Suprapubic skin (tissue), 3 donors: ENCODE data around the gene IL2RA.

Experiments used
- CTCF ChIP-seq, 2 donors: fragments of 200-600 bp in 1 of 2; fragments of 450-650 bp in 1 of 2; sonication (generic) in 1 of 2; IDR thresholded peaks; one replicate each; pipeline ENCODE4 v1.5.1; 2016 to 2019; ENCODE audit warnings: antibody characterized with exemption in 2 of 2, mild to moderate bottlenecking in 1 of 2, moderate library complexity in 1 of 2
- EP300 ChIP-seq: sonication (generic); formaldehyde crosslinking; IDR thresholded peaks from one replicate; pipeline ENCODE4 v1.6.1; 2017; ENCODE audit warnings: antibody characterized with exemption

- TF ChIP-seq CTCF (IDR thresholded peaks at IDR 0.05) (no peak), EP300 (no peak)
Measured at GRCh38 chr10:6038071-6038631, 24.0 kb downstream of the IL2RA start.
